Measurements from ENCODE around the gene CARD6.

CARD6 gene

DNA sequence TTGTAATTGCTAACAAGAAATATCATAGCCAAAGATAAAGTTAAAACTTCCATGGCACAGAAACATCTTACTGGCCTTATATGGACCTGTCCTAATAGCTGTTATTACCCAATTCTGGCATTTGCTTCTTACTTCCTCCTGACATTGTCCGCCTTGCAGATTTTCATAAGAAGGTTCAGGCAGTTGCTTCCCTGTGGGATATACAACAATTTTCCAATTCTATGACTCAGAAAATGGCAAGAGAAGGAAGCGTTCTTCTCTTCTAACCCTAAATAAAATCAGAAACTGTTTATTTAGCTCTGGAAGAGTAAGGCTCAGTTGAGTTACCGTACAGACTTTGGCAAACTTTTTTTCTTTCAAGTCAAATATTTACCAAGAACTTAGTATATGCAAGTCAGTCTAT is 44.7 kb upstream of the CARD6 start:
- no peaks in the 10 kb centered on the region for H3K36me3 ChIP-seq (replicated peaks; ENCODE audit: insufficient read depth, low read length)
- H3K4me3 ChIP-seq (ENCODE audit: low read length): peak overlapping the region; percentile 91
- H3K9ac ChIP-seq (ENCODE audit: low read length): no peak overlapping the region
- H3F3A ChIP-seq (ENCODE audit: insufficient read depth, low read length): 0 out of 2 replicates have a peak, but pooled peaks cover 4% of the 10 kb centered on the region
- peak overlapping the region; percentile 59 for H3K4me2 ChIP-seq (ENCODE audit: low read depth, low read length)
- H2AFZ ChIP-seq (ENCODE audit: low read length): no peak overlapping the region
- H3K9me3 ChIP-seq (replicated peaks; ENCODE audit: insufficient read depth, low read length): no peaks in the 10 kb centered on the region
- peaks cover 11% of the 10 kb centered on the region for H3K27me3 ChIP-seq (replicated peaks; ENCODE audit: insufficient read depth, low read length)
- H3K4me1 ChIP-seq (ENCODE audit: low read length): 0 out of 2 replicates have a peak, but pooled peaks cover 4% of the 10 kb centered on the region
- no peaks in the 10 kb centered on the region for H3K9me2 ChIP-seq (replicated peaks; ENCODE audit: insufficient read depth, low read length)
- H3K27ac ChIP-seq (ENCODE audit: low read length): no peak overlapping the region
- peaks cover 5% of the 10 kb centered on the region; the same call in 1 of the 2 replicates for H4K20me1 ChIP-seq (ENCODE audit: insufficient read depth, low read length)
- H3K79me2 ChIP-seq (ENCODE audit: low read length): peaks cover 59% of the 10 kb centered on the region
- DNase-seq: no peak
- TF ChIP-seq, protein P1, sequence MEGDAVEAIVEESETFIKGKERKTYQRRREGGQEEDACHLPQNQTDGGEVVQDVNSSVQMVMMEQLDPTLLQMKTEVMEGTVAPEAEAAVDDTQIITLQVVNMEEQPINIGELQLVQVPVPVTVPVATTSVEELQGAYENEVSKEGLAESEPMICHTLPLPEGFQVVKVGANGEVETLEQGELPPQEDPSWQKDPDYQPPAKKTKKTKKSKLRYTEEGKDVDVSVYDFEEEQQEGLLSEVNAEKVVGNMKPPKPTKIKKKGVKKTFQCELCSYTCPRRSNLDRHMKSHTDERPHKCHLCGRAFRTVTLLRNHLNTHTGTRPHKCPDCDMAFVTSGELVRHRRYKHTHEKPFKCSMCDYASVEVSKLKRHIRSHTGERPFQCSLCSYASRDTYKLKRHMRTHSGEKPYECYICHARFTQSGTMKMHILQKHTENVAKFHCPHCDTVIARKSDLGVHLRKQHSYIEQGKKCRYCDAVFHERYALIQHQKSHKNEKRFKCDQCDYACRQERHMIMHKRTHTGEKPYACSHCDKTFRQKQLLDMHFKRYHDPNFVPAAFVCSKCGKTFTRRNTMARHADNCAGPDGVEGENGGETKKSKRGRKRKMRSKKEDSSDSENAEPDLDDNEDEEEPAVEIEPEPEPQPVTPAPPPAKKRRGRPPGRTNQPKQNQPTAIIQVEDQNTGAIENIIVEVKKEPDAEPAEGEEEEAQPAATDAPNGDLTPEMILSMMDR (IDR thresholded peaks at IDR 0.05; ENCODE audit: low read length): no peak
- TF ChIP-seq EZH2phosphoT487 (IDR thresholded peaks at IDR 0.05; ENCODE audit: low read length) (no peak), EZH2 (optimal IDR thresholded peaks at IDR 0.05; ENCODE audit: low read depth, low read length) (no peak)

DNA sequence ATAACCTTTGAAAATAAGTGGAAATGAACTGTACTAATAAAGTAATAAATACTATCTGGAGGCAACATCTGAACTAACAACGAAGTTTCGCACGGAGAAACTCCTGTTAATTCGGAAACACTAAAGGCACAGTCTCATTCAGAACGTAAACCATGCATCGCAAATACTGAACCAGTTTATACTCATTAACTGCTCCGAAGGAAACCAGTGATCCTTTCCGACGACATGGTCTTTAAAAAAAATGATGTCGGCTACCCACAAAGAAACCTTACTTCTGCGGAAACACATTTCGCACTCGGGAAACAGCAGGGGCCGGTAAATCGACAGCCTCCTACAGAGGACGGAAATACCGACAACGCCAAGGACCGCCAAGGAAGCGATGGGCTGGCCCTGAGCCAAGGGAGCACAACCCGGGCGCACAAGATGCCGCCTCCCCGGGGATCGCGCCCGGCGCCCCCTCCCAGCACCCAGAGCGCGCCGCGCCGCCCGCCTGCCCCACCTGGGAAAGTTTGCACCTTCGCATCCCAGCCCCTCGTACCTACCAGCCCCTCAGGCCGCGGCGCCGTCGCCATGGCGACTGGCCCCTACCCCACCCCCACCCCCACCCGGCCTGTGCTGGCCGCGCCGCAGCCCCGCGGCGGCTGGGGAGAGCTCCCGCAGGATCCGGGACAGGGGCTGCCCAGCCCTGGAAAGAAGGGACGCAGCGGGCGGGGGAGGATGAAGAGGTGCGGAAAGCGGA is 43.7 kb upstream of the CARD6 start:
- Histone ChIP-seq H3K27ac (ENCODE audit: low read length) (peak overlapping the region; percentile 66; the same call in 1 of the 2 replicates), H4K20me1 (ENCODE audit: insufficient read depth, low read length) (peaks cover 5% of the 10 kb centered on the region; the same call in 1 of the 2 replicates), H3K4me3 (ENCODE audit: low read length) (peak overlapping the region; percentile 91), H3K4me1 (ENCODE audit: low read length) (0 out of 2 replicates have a peak, but pooled peaks cover 4% of the 10 kb centered on the region), H3K9me2 (replicated peaks; ENCODE audit: insufficient read depth, low read length) (no peaks in the 10 kb centered on the region), H2AFZ (ENCODE audit: low read length) (peak overlapping the region; percentile 94), H3K9me3 (replicated peaks; ENCODE audit: insufficient read depth, low read length) (no peaks in the 10 kb centered on the region), H3K27me3 (replicated peaks; ENCODE audit: insufficient read depth, low read length) (peaks cover 11% of the 10 kb centered on the region), H3K4me2 (ENCODE audit: low read depth, low read length) (peak overlapping the region; percentile 59), H3F3A (ENCODE audit: insufficient read depth, low read length) (0 out of 2 replicates have a peak, but pooled peaks cover 4% of the 10 kb centered on the region), H3K36me3 (replicated peaks; ENCODE audit: insufficient read depth, low read length) (no peaks in the 10 kb centered on the region), H3K9ac (ENCODE audit: low read length) (peak overlapping the region; percentile 83), H3K79me2 (ENCODE audit: low read length) (peaks cover 49% of the 10 kb centered on the region)
- TF ChIP-seq, protein P1 (IDR thresholded peaks at IDR 0.05; ENCODE audit: low read length): no peak
- TF ChIP-seq EZH2phosphoT487 (IDR thresholded peaks at IDR 0.05; ENCODE audit: low read length): no peak
- TF ChIP-seq EZH2 (optimal IDR thresholded peaks at IDR 0.05; ENCODE audit: low read depth, low read length): no peak
- peak; percentile 76 for DNase-seq

DNA sequence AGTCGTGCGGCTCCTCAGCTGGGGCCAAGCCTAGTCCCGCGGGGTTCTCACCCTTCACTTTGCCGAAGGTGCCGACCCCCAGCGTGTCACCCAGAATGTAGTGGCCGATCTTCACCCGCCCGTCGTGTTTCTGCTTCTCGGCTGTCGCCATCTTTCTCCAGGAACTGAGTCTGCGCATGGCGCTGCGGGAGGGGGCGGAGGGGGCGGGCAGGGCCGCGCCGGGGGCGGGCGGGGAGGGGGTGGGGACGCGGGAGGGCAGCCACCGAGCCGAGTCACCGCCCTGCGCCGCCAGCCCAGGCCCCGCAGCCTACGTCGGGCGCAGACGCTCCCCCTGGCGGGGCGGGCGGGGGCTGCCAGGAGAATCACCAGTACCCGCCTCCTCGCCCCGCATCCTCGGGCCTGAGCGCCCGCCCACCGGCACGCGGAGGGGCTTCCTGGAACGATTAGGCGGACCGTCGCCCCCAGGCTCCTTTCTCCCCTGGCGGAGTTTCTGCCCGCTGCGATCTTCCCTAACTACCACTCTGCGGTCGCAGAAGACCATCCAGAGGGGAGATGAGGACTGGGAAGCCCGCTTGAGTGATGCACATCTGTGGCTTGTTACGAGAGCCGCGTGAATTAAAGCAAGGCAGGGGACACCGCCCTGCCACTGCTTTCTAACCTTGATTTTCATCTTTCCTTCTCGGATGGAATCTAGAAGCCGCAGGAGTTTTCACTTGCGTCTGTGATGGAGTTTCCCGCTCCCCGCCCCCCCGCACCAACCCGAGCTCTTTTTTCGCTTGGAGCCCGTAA is 43.0 kb upstream of the CARD6 start, which contains the start of gene PRKAA1:
Gene PRKAA1, minus strand, starts transcription at position 363 of the 789 bp plus-strand sequence. Its CDS starts 185 bp downstream, at position 178.
- Histone ChIP-seq H3K9me3 (replicated peaks; ENCODE audit: insufficient read depth, low read length) (no peaks in the 10 kb centered on the region), H3K4me3 (ENCODE audit: low read length) (peak within 1 kb of the TSS; percentile 91), H3F3A (ENCODE audit: insufficient read depth, low read length) (0 out of 2 replicates have a peak, but pooled peaks cover 4% of the 10 kb centered on the region), H3K4me1 (ENCODE audit: low read length) (0 out of 2 replicates have a peak, but pooled peaks cover 4% of the 10 kb centered on the region), H3K36me3 (replicated peaks; ENCODE audit: insufficient read depth, low read length) (no peaks in the 10 kb centered on the region), H3K27ac (ENCODE audit: low read length) (peak within 1 kb of the TSS; percentile 66; the same call in 1 of the 2 replicates), H3K9ac (ENCODE audit: low read length) (peak within 1 kb of the TSS; percentile 83), H3K9me2 (replicated peaks; ENCODE audit: insufficient read depth, low read length) (no peaks in the 10 kb centered on the region), H3K27me3 (replicated peaks; ENCODE audit: insufficient read depth, low read length) (peaks cover 11% of the 10 kb centered on the region), H3K4me2 (ENCODE audit: low read depth, low read length) (peak within 1 kb of the TSS; percentile 68), H2AFZ (ENCODE audit: low read length) (peak within 1 kb of the TSS; percentile 94), H4K20me1 (ENCODE audit: insufficient read depth, low read length) (peaks cover 5% of the 10 kb centered on the region; the same call in 1 of the 2 replicates), H3K79me2 (ENCODE audit: low read length) (peaks cover 42% of the 10 kb centered on the region)
- DNase-seq: peak; percentile 90
- TF ChIP-seq, protein P1 (IDR thresholded peaks at IDR 0.05; ENCODE audit: low read length): peak; percentile 42
- TF ChIP-seq EZH2 (optimal IDR thresholded peaks at IDR 0.05; ENCODE audit: low read depth, low read length): no peak
